Liver (tissue), 3 donors: ENCODE results near the gene PANK1.

Experiments
- CTCF ChIP-seq: fragments of 150-350 bp; IDR thresholded peaks from 2 replicates; pipeline ENCODE4 v1.5.1; 2017; ENCODE audit warnings: improper control_type of control experiment, low read depth, low read length; ENCODE audit not compliant: missing input control
- FOXA1 ChIP-seq: IDR thresholded peaks from 2 replicates; pipeline ENCODE4 v1.6.1; 2016; ENCODE audit warnings: antibody characterized with exemption
- GABPA ChIP-seq, 2 donors: IDR thresholded peaks in 1 of 2; conservative IDR thresholded peaks in 1 of 2; 2 replicates each; pipeline ENCODE4 v1.6.1; 2016; ENCODE audit warnings: antibody characterized with exemption in 2 of 2, mild to moderate bottlenecking in 1 of 2, moderate library complexity in 1 of 2
- HNF4A ChIP-seq, 2 donors: conservative IDR thresholded peaks; 2 replicates each; pipeline ENCODE4 v1.6.1; 2016; ENCODE audit warnings: antibody characterized with exemption in 2 of 2, mild to moderate bottlenecking in 2 of 2
- JUND ChIP-seq, 2 donors: IDR thresholded peaks; 2 replicates each; pipeline ENCODE4 v1.6.1; 2016; ENCODE audit warnings: antibody characterized with exemption in 2 of 2
- REST ChIP-seq: IDR thresholded peaks from 2 replicates; pipeline ENCODE4 v1.6.1; 2016; ENCODE audit warnings: antibody characterized with exemption, mild to moderate bottlenecking
- RXRA ChIP-seq, 2 donors: IDR thresholded peaks; 2 replicates each; pipeline ENCODE4 v1.6.1; 2017 to 2018; ENCODE audit warnings: antibody characterized with exemption in 2 of 2, mild to moderate bottlenecking in 1 of 2
- TAF1 ChIP-seq: conservative IDR thresholded peaks from 2 replicates; pipeline ENCODE4 v1.6.1; 2016; ENCODE audit warnings: antibody characterized with exemption, mild to moderate bottlenecking
- YY1 ChIP-seq: IDR thresholded peaks from 2 replicates; pipeline ENCODE4 v1.6.1; 2016; ENCODE audit warnings: antibody characterized with exemption, mild to moderate bottlenecking
- ZBTB33 ChIP-seq: IDR thresholded peaks from 2 replicates; pipeline ENCODE4 v1.6.1; 2016; ENCODE audit warnings: antibody characterized with exemption
- TF ChIP-seq, protein P1 (sequence below): IDR thresholded peaks from 2 replicates; pipeline ENCODE4 v1.6.1; 2016; ENCODE audit warnings: antibody characterized with exemption
- TF ChIP-seq, protein P2 (sequence below): IDR thresholded peaks from 2 replicates; pipeline ENCODE4 v1.6.1; 2016; ENCODE audit warnings: antibody characterized with exemption
- donor health status: healthy.
- donor health status: healthy.

DNA sequence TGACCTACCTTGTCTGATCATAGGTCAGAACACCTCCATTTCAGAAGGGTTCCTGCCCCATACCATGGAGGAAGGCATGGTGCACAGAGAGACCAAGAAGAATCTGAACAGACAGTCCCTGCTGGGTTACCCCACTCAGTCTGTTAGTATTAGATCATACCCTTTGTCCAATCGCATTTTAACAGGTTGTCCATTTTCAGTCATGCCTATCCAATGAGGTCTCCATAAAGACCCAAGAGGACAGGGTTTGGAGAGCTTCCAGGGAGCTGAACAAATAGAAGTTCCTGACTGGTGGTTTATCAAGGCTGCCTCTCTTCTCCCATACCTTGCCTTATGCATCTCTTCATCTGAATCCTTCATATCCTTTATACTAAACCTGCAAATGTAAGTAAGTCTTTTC is 88.4 kb downstream of the PANK1 start:
- TF ChIP-seq CTCF, result no peak
- TF ChIP-seq YY1, result no peak
- no peak for TF ChIP-seq FOXA1
- no peak for TF ChIP-seq ZBTB33
- TF ChIP-seq JUND (IDR thresholded peaks at IDR 0.05), result no peak
- TF ChIP-seq REST, result no peak
- no peak for TF ChIP-seq RXRA (IDR thresholded peaks at IDR 0.05)
- TF ChIP-seq TAF1, result no peak
- TF ChIP-seq GABPA (IDR thresholded peaks at IDR 0.05 in 1 of 2, conservative IDR thresholded peaks at IDR 0.05 in 1 of 2), result no peak
- no peak for TF ChIP-seq HNF4A (conservative IDR thresholded peaks at IDR 0.05)
- TF ChIP-seq, protein P1, sequence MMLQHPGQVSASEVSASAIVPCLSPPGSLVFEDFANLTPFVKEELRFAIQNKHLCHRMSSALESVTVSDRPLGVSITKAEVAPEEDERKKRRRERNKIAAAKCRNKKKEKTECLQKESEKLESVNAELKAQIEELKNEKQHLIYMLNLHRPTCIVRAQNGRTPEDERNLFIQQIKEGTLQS, result no peak
- TF ChIP-seq, protein P2, sequence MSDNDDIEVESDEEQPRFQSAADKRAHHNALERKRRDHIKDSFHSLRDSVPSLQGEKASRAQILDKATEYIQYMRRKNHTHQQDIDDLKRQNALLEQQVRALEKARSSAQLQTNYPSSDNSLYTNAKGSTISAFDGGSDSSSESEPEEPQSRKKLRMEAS, result no peak
